Measurements from ENCODE around the gene UNC79. TPM values are rescaled to one million over a fixed set of nuclear protein-coding genes. Genes with fewer than 3 reads are reported as not detected.

The UNC79 gene
- total RNA-seq, 4 donors from 2014 or later = 0.14 to 0.32 TPM; not detected in 2

DNA sequence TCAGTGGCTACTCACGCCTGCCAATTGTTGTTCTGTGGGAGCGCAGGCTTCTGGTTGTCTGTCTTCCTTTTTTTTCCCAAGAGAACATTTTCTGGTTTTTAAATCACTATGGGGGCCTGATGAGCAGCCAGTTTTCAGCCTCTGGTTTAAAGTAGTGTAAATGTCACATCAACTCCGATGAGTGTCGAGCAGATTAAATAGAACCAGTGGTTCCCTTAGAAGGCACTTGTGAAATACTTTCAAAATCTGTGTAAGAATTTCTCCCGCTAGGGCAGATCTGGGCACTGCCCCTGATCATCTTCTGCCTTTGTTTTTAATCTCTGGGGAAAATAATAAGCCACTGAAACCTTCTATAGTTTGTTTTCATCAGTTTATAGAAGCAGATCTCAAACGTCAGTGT is 227.1 kb downstream of the UNC79 start:
- Histone ChIP-seq H3K36me3 (no peaks in the 10 kb centered on the region), H3K4me1 (no peaks in the 10 kb centered on the region), H3K9me3 (no peaks in the 10 kb centered on the region), H3K27ac (peak overlapping the region in 1 of 4 donors; percentile 15), H3K27me3 (no peaks in the 10 kb centered on the region), H3K4me3 (no peak overlapping the region)
- intact Hi-C loops (cut with DNase I; ENCODE audit: low total_unique reads) = loop anchor here (5.0 kb wide), 1 partner anchor 234 kb away; no protein-coding TSS in a partner anchor
- DNase-seq = no peak
- in situ Hi-C loops (cut with MboI; ENCODE audit: low pct_ligation_motif_present in 1 of 4, low pct_unique_long_range_greater_than_20kb in 1 of 4, low sequenced_read_pairs in 3 of 4) = loop anchor here (10.0 to 25.0 kb wide), 3 partner anchors 227 to 247 kb away; no protein-coding TSS in a partner anchor
- no peak for TF ChIP-seq POLR2A (IDR thresholded peaks at IDR 0.05)
- no peak for TF ChIP-seq EP300 (IDR thresholded peaks at IDR 0.05; ENCODE audit: low read depth)
- 60 to 69% methylated on average over 2 to 6 of the region's 6 CpGs for WGBS, 2 donors (ENCODE audit: low coverage in 1 of 2)

DNA sequence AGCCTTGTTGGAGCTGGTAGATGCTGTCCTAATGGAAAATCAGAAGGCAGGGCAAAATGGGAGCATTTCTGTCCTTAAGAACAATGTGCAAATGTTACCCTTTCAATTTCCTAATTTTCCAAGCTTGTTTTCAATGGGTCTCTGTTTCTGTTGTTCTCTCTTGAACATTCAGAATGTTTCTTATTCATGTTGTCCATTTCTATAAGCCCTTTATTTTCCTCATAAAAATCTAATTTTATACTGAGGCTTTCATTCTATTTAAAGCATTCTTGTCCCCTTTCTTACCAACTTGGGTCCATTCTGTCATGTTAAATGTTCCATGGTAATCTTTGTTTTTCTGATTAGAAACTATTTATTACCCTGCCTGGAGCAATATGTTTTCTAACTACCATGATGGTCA is 232.6 kb downstream of the UNC79 start:
- Histone ChIP-seq H3K27ac (no peak overlapping the region), H3K27me3 (no peaks in the 10 kb centered on the region), H3K4me3 (no peak overlapping the region), H3K36me3 (no peaks in the 10 kb centered on the region), H3K4me1 (no peaks in the 10 kb centered on the region), H3K9me3 (peaks cover 15 to 25% of the 10 kb centered on the region in 2 donors)
- intact Hi-C loops (cut with DNase I; ENCODE audit: low total_unique reads) (no loop called here), in situ Hi-C loops (cut with MboI; ENCODE audit: low pct_ligation_motif_present in 1 of 4, low pct_unique_long_range_greater_than_20kb in 1 of 4, low sequenced_read_pairs in 3 of 4) (loop anchor here in 1 of 4 donors (25.0 kb wide), 1 partner anchor 224 kb away; no protein-coding TSS in a partner anchor)
- DNase-seq = no peak
- TF ChIP-seq EP300 (IDR thresholded peaks at IDR 0.05; ENCODE audit: low read depth) (no peak), POLR2A (IDR thresholded peaks at IDR 0.05) (no peak), POLR2AphosphoS5 (IDR thresholded peaks at IDR 0.05) (no peak)
- TF ChIP-seq, protein P1, sequence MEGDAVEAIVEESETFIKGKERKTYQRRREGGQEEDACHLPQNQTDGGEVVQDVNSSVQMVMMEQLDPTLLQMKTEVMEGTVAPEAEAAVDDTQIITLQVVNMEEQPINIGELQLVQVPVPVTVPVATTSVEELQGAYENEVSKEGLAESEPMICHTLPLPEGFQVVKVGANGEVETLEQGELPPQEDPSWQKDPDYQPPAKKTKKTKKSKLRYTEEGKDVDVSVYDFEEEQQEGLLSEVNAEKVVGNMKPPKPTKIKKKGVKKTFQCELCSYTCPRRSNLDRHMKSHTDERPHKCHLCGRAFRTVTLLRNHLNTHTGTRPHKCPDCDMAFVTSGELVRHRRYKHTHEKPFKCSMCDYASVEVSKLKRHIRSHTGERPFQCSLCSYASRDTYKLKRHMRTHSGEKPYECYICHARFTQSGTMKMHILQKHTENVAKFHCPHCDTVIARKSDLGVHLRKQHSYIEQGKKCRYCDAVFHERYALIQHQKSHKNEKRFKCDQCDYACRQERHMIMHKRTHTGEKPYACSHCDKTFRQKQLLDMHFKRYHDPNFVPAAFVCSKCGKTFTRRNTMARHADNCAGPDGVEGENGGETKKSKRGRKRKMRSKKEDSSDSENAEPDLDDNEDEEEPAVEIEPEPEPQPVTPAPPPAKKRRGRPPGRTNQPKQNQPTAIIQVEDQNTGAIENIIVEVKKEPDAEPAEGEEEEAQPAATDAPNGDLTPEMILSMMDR (IDR thresholded peaks at IDR 0.05) = no peak

DNA sequence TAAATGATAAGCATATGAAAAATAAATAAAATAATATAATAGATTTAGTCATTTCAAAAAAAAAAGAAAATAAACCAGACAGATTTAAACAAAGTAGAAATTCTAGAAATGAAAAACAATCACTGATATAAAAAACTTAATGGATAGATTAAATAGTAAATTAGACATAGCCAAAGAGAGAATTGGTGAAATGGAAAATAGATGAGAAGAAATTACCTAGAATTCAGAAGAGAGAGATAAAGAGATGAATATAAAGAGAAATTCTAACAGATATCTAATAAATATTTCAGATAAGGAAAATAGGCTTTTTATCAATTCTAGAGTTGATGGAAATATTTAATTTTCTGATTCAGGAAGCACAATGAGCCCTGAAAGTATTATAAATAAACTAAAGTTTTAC is 234.4 kb downstream of the UNC79 start:
- Histone ChIP-seq H3K36me3 (no peaks in the 10 kb centered on the region), H3K4me1 (no peaks in the 10 kb centered on the region), H3K27me3 (no peaks in the 10 kb centered on the region), H3K9me3 (peaks cover 15 to 25% of the 10 kb centered on the region in 2 donors), H3K4me3 (no peak overlapping the region), H3K27ac (no peak overlapping the region)
- TF ChIP-seq POLR2AphosphoS5 (IDR thresholded peaks at IDR 0.05) (no peak), POLR2A (IDR thresholded peaks at IDR 0.05) (no peak), EP300 (IDR thresholded peaks at IDR 0.05; ENCODE audit: low read depth) (no peak)
- TF ChIP-seq, protein P1 (IDR thresholded peaks at IDR 0.05) = no peak
- in situ Hi-C loops (cut with MboI; ENCODE audit: low pct_ligation_motif_present in 1 of 4, low pct_unique_long_range_greater_than_20kb in 1 of 4, low sequenced_read_pairs in 3 of 4) (loop anchor here in 1 of 4 donors (25.0 kb wide), 1 partner anchor 222 kb away; no protein-coding TSS in a partner anchor), intact Hi-C loops (cut with DNase I; ENCODE audit: low total_unique reads) (no loop called here)
- DNase-seq = no peak

DNA sequence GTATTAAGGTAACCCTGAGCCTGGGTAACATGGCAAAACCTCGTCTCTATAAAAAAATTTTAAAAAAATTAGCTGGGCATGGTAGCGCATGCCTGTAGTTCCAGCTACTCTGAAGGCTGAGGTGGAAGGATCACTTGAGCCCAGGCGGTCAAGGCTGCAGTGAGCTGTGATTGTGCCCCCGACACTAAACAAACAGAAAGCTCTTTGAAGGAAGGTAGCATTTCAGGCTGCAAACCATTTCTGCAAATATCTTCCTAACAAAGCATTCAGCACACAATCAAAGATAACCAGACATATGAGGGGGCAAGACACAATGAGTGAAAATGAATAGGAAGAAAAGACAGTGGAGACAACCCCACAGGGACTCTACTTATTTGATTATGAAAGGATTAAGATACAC is 238.9 kb downstream of the UNC79 start:
- Histone ChIP-seq H3K36me3 (no peaks in the 10 kb centered on the region), H3K4me1 (no peaks in the 10 kb centered on the region), H3K4me3 (no peak overlapping the region), H3K9me3 (peaks cover 15 to 20% of the 10 kb centered on the region in 2 donors), H3K27me3 (no peaks in the 10 kb centered on the region), H3K27ac (no peak overlapping the region)
- TF ChIP-seq EP300 (IDR thresholded peaks at IDR 0.05; ENCODE audit: low read depth) (no peak), POLR2AphosphoS5 (IDR thresholded peaks at IDR 0.05) (no peak), POLR2A (IDR thresholded peaks at IDR 0.05) (no peak)
- TF ChIP-seq, protein P1 (IDR thresholded peaks at IDR 0.05) = no peak
- WGBS, 2 donors (ENCODE audit: low coverage in 1 of 2) = 49 to 72% methylated on average over 3 to 4 of the region's 4 CpGs
- in situ Hi-C loops (cut with MboI; ENCODE audit: low pct_ligation_motif_present in 1 of 4, low pct_unique_long_range_greater_than_20kb in 1 of 4, low sequenced_read_pairs in 3 of 4) (loop anchor here in 1 of 4 donors (25.0 kb wide), 1 partner anchor 218 kb away; no protein-coding TSS in a partner anchor), intact Hi-C loops (cut with DNase I; ENCODE audit: low total_unique reads) (no loop called here)
- DNase-seq = no peak

DNA sequence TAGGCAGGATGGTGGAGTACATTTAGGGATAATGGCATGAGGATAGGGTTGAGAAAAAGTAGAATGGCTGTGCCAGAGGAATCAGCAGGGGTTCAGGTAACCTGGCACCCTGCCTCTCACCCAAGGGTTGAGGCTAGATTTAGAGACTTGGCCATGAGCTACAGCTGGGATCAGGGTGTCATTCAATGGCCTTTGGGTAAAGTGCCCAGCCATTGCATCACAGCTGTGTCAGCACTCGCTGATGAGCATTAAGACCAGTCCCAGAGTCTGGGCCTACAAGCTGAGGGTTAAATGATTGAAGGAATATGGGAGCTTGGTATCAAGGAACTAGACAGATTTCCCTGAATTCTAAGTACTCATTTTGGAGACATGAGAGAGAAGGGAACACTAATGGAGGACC is 243.6 kb downstream of the UNC79 start:
- H3K4me1 ChIP-seq = no peaks in the 10 kb centered on the region
- H3K9me3 ChIP-seq = no peaks in the 10 kb centered on the region
- 73% methylated on average over 1 of the region's 1 CpG; no CpG with 5 or more reads in 1 of the 2 donors for WGBS, 2 donors (ENCODE audit: low coverage in 1 of 2)
- no peaks in the 10 kb centered on the region for H3K36me3 ChIP-seq
- H3K27ac ChIP-seq = no peak overlapping the region
- no peak for DNase-seq
- H3K27me3 ChIP-seq = no peaks in the 10 kb centered on the region
- in situ Hi-C loops (cut with MboI; ENCODE audit: low pct_ligation_motif_present in 1 of 4, low pct_unique_long_range_greater_than_20kb in 1 of 4, low sequenced_read_pairs in 3 of 4) = loop anchor here in 1 of 4 donors (25.0 kb wide), 1 partner anchor 213 kb away; no protein-coding TSS in a partner anchor
- intact Hi-C loops (cut with DNase I; ENCODE audit: low total_unique reads) = no loop called here
- no peak overlapping the region for H3K4me3 ChIP-seq
- TF ChIP-seq POLR2A (IDR thresholded peaks at IDR 0.05) = no peak
- TF ChIP-seq EP300 (IDR thresholded peaks at IDR 0.05; ENCODE audit: low read depth) = no peak
- no peak for TF ChIP-seq POLR2AphosphoS5 (IDR thresholded peaks at IDR 0.05)
- TF ChIP-seq, protein P1 (IDR thresholded peaks at IDR 0.05) = no peak

Measured in transverse colon (tissue), 4 donors.